Loucy (cell line): ENCODE results near the gene FCN3.

ENCODE experiments used
- H2AFZ ChIP-seq: fragments of 200-600 bp; sonication (generic); 2 replicates; pipeline ENCODE4 v1.6.0; 2016; ENCODE audit warnings: antibody characterized with exemption, mild to moderate bottlenecking, low read length, moderate library complexity
- H3F3A ChIP-seq: fragments of 200-600 bp; 2 replicates; pipeline ENCODE4 v1.6.0; 2016; ENCODE audit warnings: antibody characterized with exemption, low read depth, mild to moderate bottlenecking
- H3K27me3 ChIP-seq: fragments of 200-600 bp; sonication (generic); 2 replicates; pipeline ENCODE4 v1.6.1; 2014; ENCODE audit warnings: low read length, mild to moderate bottlenecking; ENCODE audit not compliant: insufficient read depth, poor library complexity, severe bottlenecking
- H3K36me3 ChIP-seq: fragments of 200-600 bp; sonication (generic); 2 replicates; pipeline ENCODE4 v1.6.1; 2016; ENCODE audit warnings: low read length; ENCODE audit not compliant: insufficient read depth
- H3K4me1 ChIP-seq: fragments of 200-600 bp; sonication (generic); 2 replicates; pipeline ENCODE4 v1.5.1; 2014; ENCODE audit warnings: low read length, mild to moderate bottlenecking; ENCODE audit not compliant: insufficient read depth, poor library complexity, severe bottlenecking
- H3K4me2 ChIP-seq: fragments of 200-600 bp; sonication (generic); 2 replicates; pipeline ENCODE4 v1.6.0; 2014; ENCODE audit warnings: antibody characterized with exemption, low read length, low read depth, mild to moderate bottlenecking; ENCODE audit not compliant: poor library complexity, severe bottlenecking
- H3K4me3 ChIP-seq: fragments of 200-600 bp; sonication (generic); 2 replicates; pipeline ENCODE4 v1.5.1; 2014; ENCODE audit warnings: low read length, mild to moderate bottlenecking, mixed read lengths; ENCODE audit not compliant: poor library complexity, severe bottlenecking
- H3K79me2 ChIP-seq: fragments of 200-600 bp; sonication (generic); 2 replicates; pipeline ENCODE4 v1.6.1; 2014; ENCODE audit warnings: low read length; ENCODE audit not compliant: insufficient read depth
- H3K9ac ChIP-seq: fragments of 200-600 bp; sonication (generic); 2 replicates; pipeline ENCODE4 v1.6.0; 2014; ENCODE audit warnings: mild to moderate bottlenecking, low read depth, low read length, moderate library complexity; ENCODE audit not compliant: poor library complexity, severe bottlenecking
- H3K9me2 ChIP-seq: fragments of 200-600 bp; sonication (generic); replicated peaks from 2 replicates; pipeline ENCODE4 v1.6.1; 2016; ENCODE audit warnings: low read depth, low read length, mixed read lengths
- H3K9me3 ChIP-seq: fragments of 200-600 bp; sonication (generic); 2 replicates; pipeline ENCODE4 v1.6.1; 2014; ENCODE audit warnings: mild to moderate bottlenecking, antibody characterized with exemption, low read length, low read depth; ENCODE audit not compliant: insufficient read depth
- H4K20me1 ChIP-seq: fragments of 200-600 bp; sonication (generic); 2 replicates; pipeline ENCODE4 v1.6.0; 2014; ENCODE audit warnings: antibody characterized with exemption, low read length, mild to moderate bottlenecking; ENCODE audit not compliant: insufficient read depth, poor library complexity, severe bottlenecking
- EZH2phosphoT487 ChIP-seq: fragments of 200-600 bp; IDR thresholded peaks from 2 replicates; pipeline ENCODE4 v1.6.1; 2018; ENCODE audit warnings: antibody characterized with exemption, mild to moderate bottlenecking, moderate library complexity, borderline replicate concordance
- TF ChIP-seq, protein P1 (sequence below): fragments of 200-600 bp; sonication (generic); conservative IDR thresholded peaks from 2 replicates; pipeline ENCODE4 v1.5.1; 2014; ENCODE audit warnings: mild to moderate bottlenecking, antibody characterized with exemption, low read length

Gene FCN3

GRCh38 chr1:27332536-27333281 is 41.9 kb downstream of the FCN3 start:
- H2AFZ ChIP-seq: no peak overlapping the region
- H3K9me3 ChIP-seq: no peaks in the 10 kb centered on the region
- H3K9me2 ChIP-seq: no peaks in the 10 kb centered on the region
- H3K27me3 ChIP-seq: no peaks in the 10 kb centered on the region
- H3K9ac ChIP-seq: no peak overlapping the region
- no peak overlapping the region for H3K4me2 ChIP-seq
- peaks cover 54% of the 10 kb centered on the region; the same call in 1 of the 2 replicates for H3K36me3 ChIP-seq
- no peak for TF ChIP-seq EZH2phosphoT487
- TF ChIP-seq, protein P1, sequence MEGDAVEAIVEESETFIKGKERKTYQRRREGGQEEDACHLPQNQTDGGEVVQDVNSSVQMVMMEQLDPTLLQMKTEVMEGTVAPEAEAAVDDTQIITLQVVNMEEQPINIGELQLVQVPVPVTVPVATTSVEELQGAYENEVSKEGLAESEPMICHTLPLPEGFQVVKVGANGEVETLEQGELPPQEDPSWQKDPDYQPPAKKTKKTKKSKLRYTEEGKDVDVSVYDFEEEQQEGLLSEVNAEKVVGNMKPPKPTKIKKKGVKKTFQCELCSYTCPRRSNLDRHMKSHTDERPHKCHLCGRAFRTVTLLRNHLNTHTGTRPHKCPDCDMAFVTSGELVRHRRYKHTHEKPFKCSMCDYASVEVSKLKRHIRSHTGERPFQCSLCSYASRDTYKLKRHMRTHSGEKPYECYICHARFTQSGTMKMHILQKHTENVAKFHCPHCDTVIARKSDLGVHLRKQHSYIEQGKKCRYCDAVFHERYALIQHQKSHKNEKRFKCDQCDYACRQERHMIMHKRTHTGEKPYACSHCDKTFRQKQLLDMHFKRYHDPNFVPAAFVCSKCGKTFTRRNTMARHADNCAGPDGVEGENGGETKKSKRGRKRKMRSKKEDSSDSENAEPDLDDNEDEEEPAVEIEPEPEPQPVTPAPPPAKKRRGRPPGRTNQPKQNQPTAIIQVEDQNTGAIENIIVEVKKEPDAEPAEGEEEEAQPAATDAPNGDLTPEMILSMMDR: peak; percentile 88
- H3K4me3 ChIP-seq: no peak overlapping the region
- peaks cover 15% of the 10 kb centered on the region for H3K4me1 ChIP-seq
- H4K20me1 ChIP-seq: peaks cover 9% of the 10 kb centered on the region
- H3K79me2 ChIP-seq: peaks cover 28% of the 10 kb centered on the region
- no peaks in the 10 kb centered on the region for H3F3A ChIP-seq

DNA sequence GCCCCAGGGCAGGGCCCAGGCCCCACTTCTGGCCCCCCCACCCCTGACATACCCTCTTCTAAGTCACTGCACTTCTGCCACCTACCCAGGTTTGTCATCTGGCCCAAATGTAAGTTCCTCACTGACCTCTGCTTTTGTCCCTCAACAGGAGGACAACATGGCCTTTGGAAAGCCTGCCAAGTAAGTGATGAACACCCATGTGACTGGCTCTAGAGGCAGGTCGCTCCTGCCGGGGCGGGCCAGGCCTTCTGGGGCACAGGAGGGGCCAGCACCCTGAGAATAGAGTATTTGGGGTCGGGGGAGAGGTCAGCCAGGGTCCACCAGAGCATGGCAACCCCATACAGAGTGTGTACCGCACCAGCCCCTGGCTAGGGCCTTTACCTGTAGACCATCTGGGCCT is 42.7 kb downstream of the FCN3 start:
- H3K4me1 ChIP-seq: peaks cover 18% of the 10 kb centered on the region
- H4K20me1 ChIP-seq: peaks cover 9% of the 10 kb centered on the region
- H3K79me2 ChIP-seq: peaks cover 35% of the 10 kb centered on the region
- no peaks in the 10 kb centered on the region for H3F3A ChIP-seq
- H3K4me3 ChIP-seq: no peak overlapping the region
- H3K9me3 ChIP-seq: no peaks in the 10 kb centered on the region
- H3K9ac ChIP-seq: no peak overlapping the region
- H3K9me2 ChIP-seq: no peaks in the 10 kb centered on the region
- no peaks in the 10 kb centered on the region for H3K27me3 ChIP-seq
- peaks cover 54% of the 10 kb centered on the region; the same call in 1 of the 2 replicates for H3K36me3 ChIP-seq
- H2AFZ ChIP-seq: no peak overlapping the region
- no peak for TF ChIP-seq EZH2phosphoT487
- TF ChIP-seq, protein P1: no peak
- H3K4me2 ChIP-seq: no peak overlapping the region

GRCh38 chr1:27331426-27331825 is 43.2 kb downstream of the FCN3 start:
- Histone ChIP-seq H3K36me3 (peaks cover 51% of the 10 kb centered on the region; the same call in 1 of the 2 replicates), H2AFZ (no peak overlapping the region), H3F3A (no peaks in the 10 kb centered on the region), H3K4me1 (peaks cover 22% of the 10 kb centered on the region), H3K27me3 (no peaks in the 10 kb centered on the region), H3K79me2 (peaks cover 40% of the 10 kb centered on the region), H4K20me1 (peaks cover 9% of the 10 kb centered on the region), H3K9me2 (no peaks in the 10 kb centered on the region), H3K4me3 (no peak overlapping the region), H3K4me2 (no peak overlapping the region), H3K9ac (no peak overlapping the region), H3K9me3 (no peaks in the 10 kb centered on the region)
- TF ChIP-seq EZH2phosphoT487: no peak
- TF ChIP-seq, protein P1: no peak
